Epithelial cell of esophagus (primary cell): Measurements from ENCODE around the gene WDR27.

Experiments used
- DNase-seq: peaks from one replicate; pipeline ENCODE4 v3.0.0; 2010; ENCODE audit warnings: low read depth
- H3K4me3 ChIP-seq: 2 replicates; pipeline ENCODE4 v1.5.1; 2011; ENCODE audit warnings: mild to moderate bottlenecking, low read length, control low read depth
- TF ChIP-seq, protein P1 (sequence below): IDR thresholded peaks from 2 replicates; pipeline ENCODE4 v1.5.1; 2011; ENCODE audit warnings: low read depth, mild to moderate bottlenecking, low read length, control low read depth, inconsistent platforms; ENCODE audit not compliant: insufficient read depth; ENCODE audit errors: missing control alignments

The WDR27 gene

DNA sequence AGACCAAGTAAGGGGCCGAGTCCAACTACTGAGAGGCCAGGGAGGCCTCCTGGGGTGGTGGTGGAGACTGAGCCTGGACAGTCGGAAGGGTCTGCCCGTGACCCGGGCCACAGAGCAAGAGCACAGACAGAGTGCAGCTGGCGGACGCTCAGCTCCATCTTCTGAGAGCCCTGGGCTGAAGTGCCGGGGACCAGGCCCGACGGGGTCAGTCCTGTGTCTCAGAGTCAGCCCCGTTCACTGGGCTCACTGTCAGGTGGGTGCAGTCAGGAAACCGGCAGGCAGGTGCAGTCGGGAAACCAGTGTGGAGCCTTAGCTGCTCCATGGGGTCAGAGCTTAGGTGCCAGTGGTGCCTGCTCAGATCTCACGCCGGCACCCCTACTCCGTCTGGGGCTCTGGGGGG, 76.5 kb downstream of the WDR27 start:
- no peak for DNase-seq
- TF ChIP-seq, protein P1, sequence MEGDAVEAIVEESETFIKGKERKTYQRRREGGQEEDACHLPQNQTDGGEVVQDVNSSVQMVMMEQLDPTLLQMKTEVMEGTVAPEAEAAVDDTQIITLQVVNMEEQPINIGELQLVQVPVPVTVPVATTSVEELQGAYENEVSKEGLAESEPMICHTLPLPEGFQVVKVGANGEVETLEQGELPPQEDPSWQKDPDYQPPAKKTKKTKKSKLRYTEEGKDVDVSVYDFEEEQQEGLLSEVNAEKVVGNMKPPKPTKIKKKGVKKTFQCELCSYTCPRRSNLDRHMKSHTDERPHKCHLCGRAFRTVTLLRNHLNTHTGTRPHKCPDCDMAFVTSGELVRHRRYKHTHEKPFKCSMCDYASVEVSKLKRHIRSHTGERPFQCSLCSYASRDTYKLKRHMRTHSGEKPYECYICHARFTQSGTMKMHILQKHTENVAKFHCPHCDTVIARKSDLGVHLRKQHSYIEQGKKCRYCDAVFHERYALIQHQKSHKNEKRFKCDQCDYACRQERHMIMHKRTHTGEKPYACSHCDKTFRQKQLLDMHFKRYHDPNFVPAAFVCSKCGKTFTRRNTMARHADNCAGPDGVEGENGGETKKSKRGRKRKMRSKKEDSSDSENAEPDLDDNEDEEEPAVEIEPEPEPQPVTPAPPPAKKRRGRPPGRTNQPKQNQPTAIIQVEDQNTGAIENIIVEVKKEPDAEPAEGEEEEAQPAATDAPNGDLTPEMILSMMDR = no peak
- no peak overlapping the region for H3K4me3 ChIP-seq

DNA sequence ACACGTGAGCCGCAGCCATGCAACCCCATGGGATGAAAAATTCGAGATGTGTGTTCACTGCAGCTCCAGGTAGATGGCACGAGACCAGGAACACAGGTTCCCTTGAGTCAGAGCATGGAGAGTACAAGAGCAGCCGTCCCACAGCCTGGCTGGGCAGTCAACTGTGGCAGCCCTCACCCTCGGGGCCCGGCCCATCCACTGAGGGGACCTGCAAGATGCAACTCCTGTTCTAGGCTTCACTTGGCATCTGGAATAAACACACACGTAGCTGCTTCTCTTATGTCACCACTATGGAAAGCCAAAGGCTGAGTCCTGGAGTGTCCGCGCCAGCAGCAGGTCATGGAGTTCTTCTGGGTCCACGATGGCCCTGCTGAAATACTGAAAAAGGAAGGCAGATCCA, 77.0 kb downstream of the WDR27 start:
- no peak overlapping the region for H3K4me3 ChIP-seq
- TF ChIP-seq, protein P1 = no peak
- no peak for DNase-seq

DNA sequence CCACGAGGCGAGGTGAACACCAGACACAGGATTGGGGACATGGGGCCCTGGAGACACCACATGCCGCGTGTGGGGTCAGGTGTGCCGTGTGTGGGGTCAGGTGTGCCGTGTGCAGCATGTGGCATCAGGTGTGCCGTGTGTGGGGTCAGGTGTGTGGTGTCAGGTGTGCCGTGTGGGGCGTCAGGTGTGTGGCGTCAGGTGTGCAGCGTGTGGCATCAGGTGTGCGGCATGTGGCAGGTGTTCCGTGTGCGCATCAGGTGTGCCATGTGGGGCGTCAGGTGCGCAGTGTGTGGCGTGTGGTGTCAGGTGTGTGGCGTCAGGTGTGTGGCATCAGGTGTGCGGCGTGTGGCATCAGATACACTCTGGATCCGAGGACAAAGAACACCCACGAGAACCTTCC, 77.9 kb downstream of the WDR27 start:
- no peak overlapping the region for H3K4me3 ChIP-seq
- TF ChIP-seq, protein P1 = no peak
- no peak for DNase-seq

DNA sequence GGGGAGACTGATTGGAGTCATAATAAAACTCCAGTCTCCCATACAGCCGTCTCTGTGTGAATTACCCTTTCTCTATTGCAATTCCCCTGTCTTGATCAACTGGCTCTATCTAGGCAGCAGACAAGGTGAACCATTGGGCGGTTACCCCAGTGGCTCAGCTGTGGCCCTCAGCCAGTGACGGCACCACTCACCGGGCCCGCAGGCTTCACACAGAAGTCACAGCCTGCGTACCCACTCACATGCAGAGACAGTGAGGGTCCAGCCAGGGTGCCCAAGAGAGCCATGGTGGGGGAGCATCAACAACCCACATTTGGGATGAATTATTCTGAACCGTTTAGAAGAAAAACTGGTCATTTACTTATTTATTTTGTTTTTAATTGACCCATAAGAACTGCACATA, 78.5 kb downstream of the WDR27 start:
- no peak for DNase-seq
- TF ChIP-seq, protein P1 = no peak
- no peak overlapping the region for H3K4me3 ChIP-seq

DNA sequence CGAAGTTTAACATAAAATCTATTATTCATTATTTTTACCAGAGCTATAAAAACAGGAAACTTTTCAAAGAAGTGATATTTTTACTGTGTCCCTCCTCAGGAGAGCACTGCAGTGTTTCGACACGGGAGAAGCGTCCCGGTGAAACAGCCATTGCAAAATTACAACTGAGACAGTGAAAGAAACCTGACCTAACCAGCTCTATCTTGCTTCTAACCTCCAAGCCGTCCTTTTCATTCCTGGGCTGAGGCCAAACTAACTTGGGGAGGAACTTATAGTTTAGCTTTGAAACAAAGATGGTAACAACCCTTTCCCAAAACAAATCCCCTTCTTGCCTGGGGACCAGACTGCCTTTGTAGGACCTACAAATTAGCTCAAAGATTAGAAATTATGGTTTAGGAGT, 79.2 kb downstream of the WDR27 start:
- TF ChIP-seq, protein P1 = no peak
- peak; percentile 77 for DNase-seq
- H3K4me3 ChIP-seq = no peak overlapping the region

DNA sequence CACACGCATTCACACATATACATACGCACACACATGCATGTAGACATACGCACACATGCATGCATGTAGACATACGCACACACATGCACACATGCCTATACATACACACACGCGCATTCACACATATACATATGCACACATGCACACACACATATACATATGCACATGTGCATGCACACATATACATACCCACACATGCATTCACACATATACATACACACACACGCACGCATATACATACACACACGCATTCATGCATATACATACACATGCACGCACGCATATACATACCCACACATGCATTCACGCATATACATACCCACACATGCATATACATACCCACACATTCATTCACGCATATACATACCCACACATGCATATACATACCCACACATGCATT, 80.5 kb downstream of the WDR27 start:
- H3K4me3 ChIP-seq = no peak overlapping the region
- TF ChIP-seq, protein P1 = no peak
- no peak for DNase-seq
